MM.1S (cell line): ENCODE measurements around the gene ZC3H12C.

Source experiments
- CTCF ChIP-seq: fragments of 300-600 bp; sonication (generic); IDR thresholded peaks from 2 replicates; pipeline ENCODE4 v1.5.1; 2016; ENCODE audit warnings: antibody characterized with exemption, low read length, mixed read lengths
- EZH2 ChIP-seq: fragments of 300-600 bp; sonication (generic); optimal IDR thresholded peaks from 2 replicates; pipeline ENCODE3; 2017; ENCODE audit warnings: low read depth, mild to moderate bottlenecking, antibody characterized with exemption, low read length, mixed read lengths

- TF ChIP-seq CTCF (no peak), EZH2 (no peak)
These were observed 89.7 kb downstream of the ZC3H12C start for GRCh38 chr11:110182886-110183285.
